Measurements from ENCODE around the gene MYD88. TPM values are rescaled to one million over a fixed set of nuclear protein-coding genes. Genes with fewer than 3 reads are reported as not detected.

Gene MYD88
- polyA plus RNA-seq, 3 donors = 286 to 427 (median 398) TPM

DNA sequence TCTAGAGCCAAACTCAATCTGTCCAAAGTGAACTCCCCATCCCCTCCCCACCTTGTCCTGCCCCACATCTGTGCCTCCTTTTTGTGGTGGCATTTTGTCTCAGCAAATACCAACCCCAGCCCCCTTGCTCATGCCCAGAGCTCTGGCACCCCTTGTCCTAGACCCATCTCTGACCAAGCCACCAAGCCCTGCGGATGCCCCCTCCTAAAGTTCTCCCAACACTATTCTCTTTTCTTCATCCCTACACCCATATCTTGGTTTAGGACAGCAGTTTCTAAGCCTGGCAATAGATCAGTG, 19.3 kb upstream of the MYD88 start:
- no peak for TF ChIP-seq CTCF (IDR thresholded peaks at IDR 0.05)
- no peaks in the 10 kb centered on the region for H3K27me3 ChIP-seq (ENCODE audit: control insufficient read depth in 2 of 2, insufficient read depth in 2 of 2, low read length in 2 of 2)
- no peak overlapping the region for H3K4me3 Mint-ChIP-seq
- no peak overlapping the region for H3K27ac ChIP-seq (ENCODE audit: low read depth in 1 of 2, low read length in 2 of 2)
- H3K9me3 ChIP-seq (replicated peaks in 1 of 2; ENCODE audit: control insufficient read depth in 1 of 2, insufficient read depth in 1 of 2, low read length in 2 of 2) = no peaks in the 10 kb centered on the region
- H3K4me1 ChIP-seq (ENCODE audit: control insufficient read depth in 1 of 2, insufficient read depth in 2 of 2, low read length in 2 of 2) = peaks cover 0 to 5% of the 10 kb centered on the region in 2 donors
- DNase-seq = no peak
- peaks cover 74% of the 10 kb centered on the region for H4K20me1 ChIP-seq (ENCODE audit: insufficient read depth, low read length)
- no peak overlapping the region for H3K4me3 ChIP-seq (replicated peaks in 1 of 3; ENCODE audit: low read depth in 2 of 3, low read length in 3 of 3)
- no peaks in the 10 kb centered on the region for H3K9me3 Mint-ChIP-seq
- H3K79me2 ChIP-seq (ENCODE audit: insufficient read depth, low read length) = no peaks in the 10 kb centered on the region
- H2AFZ ChIP-seq (ENCODE audit: insufficient read depth, low read depth, low read length, poor library complexity, severe bottlenecking) = no peak overlapping the region
- intact Hi-C loops (cut with micrococcal nuclease) = loop anchor here (5.0 to 10.0 kb wide), 3 partner anchors 144 to 358 kb away; no protein-coding TSS in a partner anchor
- no peak overlapping the region for H3K9ac ChIP-seq (ENCODE audit: insufficient read depth, low read length, poor library complexity, severe bottlenecking)
- peaks cover 14% of the 10 kb centered on the region for H3K4me1 Mint-ChIP-seq
- peaks cover 3 to 10% (median 4%) of the 10 kb centered on the region in 3 donors for H3K27me3 Mint-ChIP-seq (ENCODE audit: low read depth in 3 of 3)
- WGBS (ENCODE audit: insufficient coverage) = 100% methylated on average over 1 of the region's 1 CpG
- peak overlapping the region in 2 of 7 donors; percentile 62 to 81 for H3K27ac Mint-ChIP-seq
- peaks cover 44 to 62% of the 10 kb centered on the region in 2 donors for H3K36me3 ChIP-seq (replicated peaks in 1 of 2; ENCODE audit: control insufficient read depth in 1 of 2, insufficient read depth in 2 of 2, low read length in 2 of 2)
- H3K36me3 Mint-ChIP-seq = peaks cover 55 to 64% of the 10 kb centered on the region in 2 donors
- H3K4me2 ChIP-seq (replicated peaks; ENCODE audit: extremely low read depth, low read length, poor library complexity, severe bottlenecking) = no peak overlapping the region

DNA sequence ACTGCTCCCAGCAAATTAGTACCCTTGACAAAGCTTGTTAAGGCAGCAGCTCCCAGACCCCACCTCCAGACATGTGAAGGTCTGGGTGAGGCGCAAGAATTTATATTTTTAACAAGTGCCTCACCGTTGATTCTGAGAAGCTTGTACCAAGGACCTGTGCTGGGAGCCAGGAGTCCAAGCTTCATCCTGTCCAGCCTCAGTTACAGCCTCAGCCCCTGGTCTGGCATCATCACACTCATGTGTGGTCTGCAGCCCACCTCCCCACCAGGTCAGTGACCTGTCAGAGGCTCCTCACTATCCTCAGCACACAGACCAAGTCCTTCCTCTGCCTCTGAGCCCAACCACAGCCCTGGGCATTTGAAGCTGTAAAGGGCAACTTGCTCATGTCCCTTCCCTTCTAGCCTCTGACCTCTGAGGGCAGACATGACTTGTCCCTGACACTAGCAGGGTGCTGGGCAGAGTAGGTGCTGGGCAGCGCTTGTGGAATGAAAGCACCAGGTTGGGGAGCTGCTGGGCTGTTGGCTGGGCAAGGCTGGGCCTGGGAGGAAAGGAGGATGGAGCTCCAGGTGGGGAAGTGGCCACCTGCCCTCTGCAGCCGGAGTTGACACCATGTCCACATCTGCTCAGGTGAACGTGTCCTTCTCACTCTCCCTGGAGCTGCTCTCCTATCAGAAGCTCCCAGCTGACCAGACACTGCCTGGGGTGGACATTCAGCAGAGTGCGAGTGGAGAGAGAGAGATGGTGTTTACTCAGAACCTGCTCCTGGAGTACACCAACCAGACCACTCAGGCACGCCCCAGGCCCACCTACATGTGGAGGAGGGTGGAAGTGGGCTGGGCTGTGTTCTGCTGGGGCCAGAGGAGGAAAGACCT, 18.4 kb upstream of the MYD88 start:
- Mint-ChIP-seq H3K4me1 (peaks cover 14% of the 10 kb centered on the region), H3K27me3 (ENCODE audit: low read depth in 3 of 3) (peaks cover 3 to 10% (median 3%) of the 10 kb centered on the region in 3 donors), H3K4me3 (no peak overlapping the region), H3K27ac (peak overlapping the region in 4 of 7 donors; percentile 3 to 46 (median 32)), H3K36me3 (peaks cover 64 to 72% of the 10 kb centered on the region in 2 donors), H3K9me3 (no peaks in the 10 kb centered on the region)
- no peak overlapping the region for H3K9ac ChIP-seq (ENCODE audit: insufficient read depth, low read length, poor library complexity, severe bottlenecking)
- intact Hi-C loops (cut with micrococcal nuclease) = loop anchor here (5.0 to 10.0 kb wide), 3 partner anchors 145 to 357 kb away; no protein-coding TSS in a partner anchor
- H3K4me2 ChIP-seq (replicated peaks; ENCODE audit: extremely low read depth, low read length, poor library complexity, severe bottlenecking) = no peak overlapping the region
- H4K20me1 ChIP-seq (ENCODE audit: insufficient read depth, low read length) = peaks cover 82% of the 10 kb centered on the region
- H3K27ac ChIP-seq (ENCODE audit: low read depth in 1 of 2, low read length in 2 of 2) = peak overlapping the region in 1 of 2 donors; percentile 5
- H3K9me3 ChIP-seq (replicated peaks in 1 of 2; ENCODE audit: control insufficient read depth in 1 of 2, insufficient read depth in 1 of 2, low read length in 2 of 2) = no peaks in the 10 kb centered on the region
- H3K4me3 ChIP-seq (replicated peaks in 1 of 3; ENCODE audit: low read depth in 2 of 3, low read length in 3 of 3) = no peak overlapping the region
- no peaks in the 10 kb centered on the region for H3K27me3 ChIP-seq (ENCODE audit: control insufficient read depth in 2 of 2, insufficient read depth in 2 of 2, low read length in 2 of 2)
- no peak for DNase-seq
- H3K36me3 ChIP-seq (replicated peaks in 1 of 2; ENCODE audit: control insufficient read depth in 1 of 2, insufficient read depth in 2 of 2, low read length in 2 of 2) = peaks cover 52 to 70% of the 10 kb centered on the region in 2 donors
- H2AFZ ChIP-seq (ENCODE audit: insufficient read depth, low read depth, low read length, poor library complexity, severe bottlenecking) = no peak overlapping the region
- H3K4me1 ChIP-seq (ENCODE audit: control insufficient read depth in 1 of 2, insufficient read depth in 2 of 2, low read length in 2 of 2) = peaks cover 0 to 5% of the 10 kb centered on the region in 2 donors
- 97% methylated on average over 3 of the region's 7 CpGs for WGBS (ENCODE audit: insufficient coverage)
- TF ChIP-seq CTCF (IDR thresholded peaks at IDR 0.05) = no peak
- no peaks in the 10 kb centered on the region for H3K79me2 ChIP-seq (ENCODE audit: insufficient read depth, low read length)

Measured in CD14-positive monocyte (primary cell).